ENCODE data around the gene LARGE2. TPM values are rescaled to one million over a fixed set of nuclear protein-coding genes. Genes with fewer than 3 reads are reported as not detected.

LARGE2 gene
- total RNA-seq, 1 experiment from 2014 or later: 67.6 TPM

DNA sequence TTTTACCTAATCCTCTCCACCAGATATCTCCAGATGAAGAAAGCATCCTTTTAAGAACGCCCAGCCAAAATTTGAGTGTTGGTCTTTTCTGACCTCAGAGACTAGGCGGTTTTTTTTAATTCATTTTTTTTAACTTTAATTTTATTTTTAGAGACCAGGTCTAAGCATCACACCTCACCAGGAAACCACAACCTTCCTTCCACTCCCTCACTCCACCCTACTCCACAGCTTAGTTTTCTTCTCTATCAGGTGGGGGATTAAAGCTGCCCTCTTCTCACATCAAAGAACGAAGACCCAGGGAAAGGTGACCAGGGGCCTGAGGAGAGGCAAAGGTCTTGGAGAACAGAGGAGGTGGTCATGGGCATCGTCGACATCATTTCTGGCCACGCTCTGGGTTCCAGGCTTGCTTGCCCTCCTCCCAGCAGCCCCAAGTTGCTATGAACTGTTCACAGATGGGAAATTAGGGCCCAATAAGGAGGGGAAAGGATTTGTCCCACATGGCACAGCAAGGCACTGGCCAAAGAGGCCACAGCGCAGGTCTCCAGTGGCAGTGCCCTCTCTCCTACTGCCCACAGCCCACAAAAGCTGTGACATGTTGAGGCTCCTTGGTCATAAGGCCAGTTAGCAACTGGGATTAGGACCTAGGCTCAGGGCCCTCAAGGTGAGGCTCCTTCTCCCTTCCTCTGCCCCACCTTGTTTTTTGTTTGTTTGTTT is 3.3 kb upstream of the LARGE2 start:
- H3K4me2 ChIP-seq (ENCODE audit: low read length): peak overlapping the region; percentile 93
- no peaks in the 10 kb centered on the region for H3K27me3 ChIP-seq (ENCODE audit: insufficient read depth, low read length)
- no peak for TF ChIP-seq RAD21 (IDR thresholded peaks at IDR 0.05; ENCODE audit: low read depth)
- no peak for TF ChIP-seq ZFX (IDR thresholded peaks at IDR 0.05)
- TF ChIP-seq ELF1 (IDR thresholded peaks at IDR 0.05; ENCODE audit: borderline replicate concordance, low read depth): no peak
- no peak for TF ChIP-seq JUND (IDR thresholded peaks at IDR 0.05)
- no peak for TF ChIP-seq SRF (IDR thresholded peaks at IDR 0.05; ENCODE audit: low read depth)
- TF ChIP-seq TCF7L2 (IDR thresholded peaks at IDR 0.05; ENCODE audit: borderline replicate concordance, extremely low read depth, insufficient read depth, insufficient read length): no peak
- TF ChIP-seq, protein P1, sequence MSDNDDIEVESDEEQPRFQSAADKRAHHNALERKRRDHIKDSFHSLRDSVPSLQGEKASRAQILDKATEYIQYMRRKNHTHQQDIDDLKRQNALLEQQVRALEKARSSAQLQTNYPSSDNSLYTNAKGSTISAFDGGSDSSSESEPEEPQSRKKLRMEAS (IDR thresholded peaks at IDR 0.05): no peak
- no peak for TF ChIP-seq FOSL1 (IDR thresholded peaks at IDR 0.05; ENCODE audit: low read depth)
- no peak for TF ChIP-seq CEBPB (IDR thresholded peaks at IDR 0.05; ENCODE audit: low read depth)
- no peak for TF ChIP-seq POLR2AphosphoS5 (IDR thresholded peaks at IDR 0.05; ENCODE audit: low read depth, low read length)
- TF ChIP-seq EZH2 (IDR thresholded peaks at IDR 0.05): no peak
- TF ChIP-seq ZNF274 (IDR thresholded peaks at IDR 0.05; ENCODE audit: low read depth, low read length): no peak
- TF ChIP-seq, protein P2, sequence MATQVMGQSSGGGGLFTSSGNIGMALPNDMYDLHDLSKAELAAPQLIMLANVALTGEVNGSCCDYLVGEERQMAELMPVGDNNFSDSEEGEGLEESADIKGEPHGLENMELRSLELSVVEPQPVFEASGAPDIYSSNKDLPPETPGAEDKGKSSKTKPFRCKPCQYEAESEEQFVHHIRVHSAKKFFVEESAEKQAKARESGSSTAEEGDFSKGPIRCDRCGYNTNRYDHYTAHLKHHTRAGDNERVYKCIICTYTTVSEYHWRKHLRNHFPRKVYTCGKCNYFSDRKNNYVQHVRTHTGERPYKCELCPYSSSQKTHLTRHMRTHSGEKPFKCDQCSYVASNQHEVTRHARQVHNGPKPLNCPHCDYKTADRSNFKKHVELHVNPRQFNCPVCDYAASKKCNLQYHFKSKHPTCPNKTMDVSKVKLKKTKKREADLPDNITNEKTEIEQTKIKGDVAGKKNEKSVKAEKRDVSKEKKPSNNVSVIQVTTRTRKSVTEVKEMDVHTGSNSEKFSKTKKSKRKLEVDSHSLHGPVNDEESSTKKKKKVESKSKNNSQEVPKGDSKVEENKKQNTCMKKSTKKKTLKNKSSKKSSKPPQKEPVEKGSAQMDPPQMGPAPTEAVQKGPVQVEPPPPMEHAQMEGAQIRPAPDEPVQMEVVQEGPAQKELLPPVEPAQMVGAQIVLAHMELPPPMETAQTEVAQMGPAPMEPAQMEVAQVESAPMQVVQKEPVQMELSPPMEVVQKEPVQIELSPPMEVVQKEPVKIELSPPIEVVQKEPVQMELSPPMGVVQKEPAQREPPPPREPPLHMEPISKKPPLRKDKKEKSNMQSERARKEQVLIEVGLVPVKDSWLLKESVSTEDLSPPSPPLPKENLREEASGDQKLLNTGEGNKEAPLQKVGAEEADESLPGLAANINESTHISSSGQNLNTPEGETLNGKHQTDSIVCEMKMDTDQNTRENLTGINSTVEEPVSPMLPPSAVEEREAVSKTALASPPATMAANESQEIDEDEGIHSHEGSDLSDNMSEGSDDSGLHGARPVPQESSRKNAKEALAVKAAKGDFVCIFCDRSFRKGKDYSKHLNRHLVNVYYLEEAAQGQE (IDR thresholded peaks at IDR 0.05; ENCODE audit: low read depth): no peak
- no peak for TF ChIP-seq SP1 (IDR thresholded peaks at IDR 0.05; ENCODE audit: low read depth)
- no peak for TF ChIP-seq YY1 (IDR thresholded peaks at IDR 0.05; ENCODE audit: extremely low read depth, insufficient replicate concordance, low read depth, low read length)
- TF ChIP-seq SIN3A (IDR thresholded peaks at IDR 0.05; ENCODE audit: low read depth): no peak
- no peak for TF ChIP-seq POLR2A (IDR thresholded peaks at IDR 0.05; ENCODE audit: borderline replicate concordance, extremely low read depth, insufficient read depth, insufficient read length)
- intact Hi-C loops (cut with micrococcal nuclease): no loop called here
- H3K79me2 ChIP-seq (ENCODE audit: insufficient read depth, low read length): peaks cover 19% of the 10 kb centered on the region
- no peaks in the 10 kb centered on the region for H3K9me2 ChIP-seq (ENCODE audit: insufficient read depth)
- 0 out of 2 replicates have a peak overlapping the region, but pooled peaks have one; percentile 80 for H3K9ac ChIP-seq (ENCODE audit: low read length)
- peaks cover 17 to 31% of the 10 kb centered on the region in 2 experiments for H3K4me1 ChIP-seq (ENCODE audit: control insufficient read depth in 1 of 2, insufficient read depth in 2 of 2, low read length in 2 of 2)
- peak overlapping the region; percentile 40 for H2AFZ ChIP-seq (ENCODE audit: low read depth, low read length, poor library complexity, severe bottlenecking)
- no peaks in the 10 kb centered on the region for H3K9me3 ChIP-seq (ENCODE audit: control insufficient read depth in 1 of 2, insufficient read depth in 1 of 2, low read depth in 1 of 2, low read length in 2 of 2)
- RAD21 ChIA-PET (ENCODE audit: low non-redundant PET in 1 of 2, low total read pairs in 2 of 2, uncharacterized antibody in 2 of 2, unreplicated experiment in 2 of 2): no interaction called here
- H3K27ac ChIP-seq (ENCODE audit: low read depth, low read length): peak overlapping the region; percentile 85; the same call in 1 of the 2 replicates
- no peak for DNase-seq (ENCODE audit: low read depth, low spot score)
- peak overlapping the region; percentile 84 to 95 for H3K4me3 ChIP-seq (replicated peaks in 1 of 2; ENCODE audit: low read depth in 1 of 2, low read length in 2 of 2)
- no peak for ATAC-seq
- CTCF ChIA-PET: no interaction called here
- no peaks in the 10 kb centered on the region for H4K20me1 ChIP-seq (ENCODE audit: insufficient read depth)
- peaks cover 0 to 3% of the 10 kb centered on the region in 2 experiments; a peak in 2 of 4 replicates for H3K36me3 ChIP-seq (ENCODE audit: control insufficient read depth in 1 of 2, insufficient read depth in 2 of 2, low read length in 2 of 2)
- BruUV-seq (replicated peaks): no TSS peak
- POLR2A ChIA-PET: interaction anchor here (1.1 kb wide), 1 partner anchor 319 kb away, joined by 3 read pairs; no protein-coding TSS in a partner anchor

Data from HCT116 (cell line).